B cell (primary cell): ENCODE data around the gene KRT23. TPM values are rescaled to one million over a fixed set of nuclear protein-coding genes. Genes with fewer than 3 reads are reported as not detected.

ENCODE experiments used
- ATAC-seq: fragments of 200-7000 bp; cut with Tn5 transposase; one replicate; pipeline ENCODE4 v1.10.0; 2021; ENCODE audit warnings: low read depth, mild to moderate bottlenecking, moderate number of reproducible peaks, moderate library complexity
- CTCF ChIA-PET: fragments of 350-600 bp; sonication (Branson Sonifier 250); formaldehyde crosslinking; loops from one replicate; lab custom pipeline; 2021; ENCODE audit warnings: antibody characterized with exemption, inconsistent platforms; lab: Charles Lee
- POLR2A ChIA-PET: fragments of 350-600 bp; sonication (Branson Sonifier 250); formaldehyde crosslinking; loops from one replicate; lab custom pipeline; 2021; ENCODE audit warnings: antibody characterized with exemption; lab: Charles Lee
- DNase-seq: peaks from one replicate; pipeline ENCODE4 v3.0.0; 2013
- H2AFZ ChIP-seq: 2 replicates; pipeline ENCODE4 v1.6.1; 2012; ENCODE audit warnings: mild to moderate bottlenecking, low read depth, low read length; ENCODE audit not compliant: insufficient read depth, poor library complexity, severe bottlenecking
- H3K27ac ChIP-seq, 2 donors: 1 replicate in 1 of 2; 2 replicates in 1 of 2; pipeline ENCODE4 v1.5.1; 2012 to 2013; ENCODE audit warnings: low read length in 2 of 2, mild to moderate bottlenecking in 2 of 2, moderate library complexity in 1 of 2
- H3K27me3 ChIP-seq, 4 experiments: fragments of 200-600 bp in 1 of 4; sonication (generic) in 1 of 4; replicated peaks in 1 of 4; 1 replicate in 2 of 4; 2 replicates in 2 of 4; pipeline versions ENCODE4 v1.6.1 to v1.7.0; 2013 to 2016; ENCODE audit warnings: low read length in 3 of 4, mild to moderate bottlenecking in 2 of 4, mixed read lengths in 1 of 4, moderate library complexity in 1 of 4; ENCODE audit not compliant: insufficient read depth in 4 of 4, control insufficient read depth in 3 of 4; ENCODE audit errors: control extremely low read depth in 1 of 4
- H3K36me3 ChIP-seq, 2 experiments: replicated peaks in 1 of 2; 1 replicate in 1 of 2; 2 replicates in 1 of 2; pipeline versions ENCODE4 v1.6.1 to v1.7.1; 2013; ENCODE audit warnings: low read length in 1 of 2; ENCODE audit not compliant: insufficient read depth in 2 of 2, control insufficient read depth in 1 of 2; ENCODE audit errors: control extremely low read depth in 1 of 2, extremely low read depth in 1 of 2
- H3K4me1 ChIP-seq, 2 donors: fragments of 200-600 bp in 1 of 2; sonication (generic) in 1 of 2; 1 replicate in 1 of 2; 2 replicates in 1 of 2; pipeline versions ENCODE4 v1.5.1 to v1.6.1; 2013 to 2017; ENCODE audit warnings: low read length in 2 of 2; ENCODE audit not compliant: control insufficient read depth in 2 of 2, insufficient read depth in 2 of 2
- H3K4me2 ChIP-seq: replicated peaks from 2 replicates; pipeline ENCODE3; 2012; ENCODE audit warnings: mild to moderate bottlenecking, low read depth, low read length; ENCODE audit not compliant: poor library complexity, severe bottlenecking
- H3K4me3 ChIP-seq, 5 experiments: fragments of 200-600 bp in 1 of 5; sonication (generic) in 1 of 5; 1 replicate in 3 of 5; 2 replicates in 2 of 5; pipeline versions ENCODE4 v1.5.1 to v1.7.0; 2011 to 2016; ENCODE audit warnings: low read length in 4 of 5, mild to moderate bottlenecking in 4 of 5, low read depth in 2 of 5, control low read depth in 1 of 5, moderate library complexity in 1 of 5; ENCODE audit not compliant: insufficient read depth in 1 of 5; ENCODE audit errors: control extremely low read depth in 1 of 5, extremely low read depth in 1 of 5
- H3K79me2 ChIP-seq: fragments of 200-600 bp; sonication (generic); one replicate; pipeline ENCODE4 v1.6.0; 2016; ENCODE audit warnings: low read length; ENCODE audit not compliant: control insufficient read depth, insufficient read depth
- H3K9ac ChIP-seq: fragments of 200-600 bp; sonication (generic); 2 replicates; pipeline ENCODE4 v1.6.1; 2017; ENCODE audit warnings: mild to moderate bottlenecking, low read length, moderate library complexity
- H3K9me3 ChIP-seq, 3 donors: one replicate each; pipeline versions ENCODE4 v1.6.1 to v1.7.1; 2013; ENCODE audit warnings: low read length in 2 of 3; ENCODE audit not compliant: control insufficient read depth in 2 of 3, insufficient read depth in 1 of 3; ENCODE audit errors: control extremely low read depth in 1 of 3
- H4K20me1 ChIP-seq: 2 replicates; pipeline ENCODE4 v1.6.0; 2012; ENCODE audit warnings: mild to moderate bottlenecking, low read length; ENCODE audit not compliant: insufficient read depth, control insufficient read depth, poor library complexity, severe bottlenecking
- H3K27ac Mint-ChIP-seq: one replicate; pipeline ENCODE4 v1.8.0; 2021; ENCODE audit warnings: mixed read lengths
- H3K27me3 Mint-ChIP-seq: one replicate; pipeline ENCODE4 v1.8.0; 2021; ENCODE audit warnings: mixed read lengths
- H3K4me1 Mint-ChIP-seq: one replicate; pipeline ENCODE4 v1.8.0; 2021; ENCODE audit warnings: mixed read lengths
- H3K4me3 Mint-ChIP-seq: one replicate; pipeline ENCODE4 v1.8.0; 2021; ENCODE audit warnings: mixed read lengths
- H3K9me3 Mint-ChIP-seq: one replicate; pipeline ENCODE4 v1.8.0; 2022; ENCODE audit warnings: mixed read lengths; ENCODE audit not compliant: insufficient read depth
- EZH2 ChIP-seq: IDR thresholded peaks from 2 replicates; pipeline ENCODE4 v1.6.1; 2012; ENCODE audit warnings: borderline replicate concordance, low read depth, mild to moderate bottlenecking, moderate library complexity, low read length; ENCODE audit not compliant: insufficient read depth, poor library complexity, severe bottlenecking
- WGBS: methylation state at CpG from one replicate; pipeline ENCODE4 v1.1.5; 2013; ENCODE audit warnings: missing lambda C conversion rate; ENCODE audit not compliant: insufficient coverage; 5-methylcytosine and 5-hydroxymethylcytosine counted together
- intact Hi-C: fragments of 100-400 bp; cut with micrococcal nuclease; formaldehyde crosslinking; loops from one replicate; pipeline ENCODE4 v1.10.0; 2022
- polyA plus RNA-seq: library from polyadenylated mRNA; depleted of rRNA; stranded (reverse); fragments of >200 nt; gene quantifications from 2 replicates; pipeline ENCODE4 v1.2.3, GENCODE V29; 2012
- total RNA-seq, 2 donors: library from RNA; stranded (reverse); fragments of 120-200 nt in 1 of 2; gene quantifications; 1 replicate in 1 of 2; 2 replicates in 1 of 2; pipeline versions ENCODE4 v1.2.3 to v1.2.4, GENCODE V29; 2013 to 2022
- TF ChIP-seq, protein P1 (sequence below): fragments of 200-600 bp; IDR thresholded peaks from one replicate; pipeline ENCODE4 v1.8.0; 2022; ENCODE audit warnings: antibody characterized with exemption, mild to moderate bottlenecking

KRT23 gene
- total and polyA plus RNA-seq, 2 donors (not counting 1 experiment from before 2014, with no cell fraction given): 0.06 TPM; not detected in 1

GRCh38 chr17:40873801-40874200 lies 63.6 kb downstream of the KRT23 start:
- no peak for ATAC-seq
- Mint-ChIP-seq H3K4me3 (no peak overlapping the region), H3K9me3 (no peaks in the 10 kb centered on the region), H3K27me3 (peaks cover 33% of the 10 kb centered on the region), H3K4me1 (no peaks in the 10 kb centered on the region), H3K27ac (no peak overlapping the region)
- Histone ChIP-seq H3K9ac (no peak overlapping the region), H3K27me3 (peaks cover 0 to 18% (median 4%) of the 10 kb centered on the region in 4 experiments), H3K4me2 (no peak overlapping the region), H3K27ac (no peak overlapping the region), H2AFZ (no peak overlapping the region), H3K36me3 (no peaks in the 10 kb centered on the region), H3K4me3 (no peak overlapping the region), H3K4me1 (no peaks in the 10 kb centered on the region), H3K9me3 (peaks cover 0 to 1% (median 0%) of the 10 kb centered on the region in 3 donors), H4K20me1 (no peaks in the 10 kb centered on the region), H3K79me2 (no peaks in the 10 kb centered on the region)
- no peak for DNase-seq
- ChIA-PET CTCF (interaction anchor here (0.9 to 1.1 kb wide), 2 partner anchors 255 to 792 kb away, joined by 3 to 6 read pairs; no protein-coding TSS in a partner anchor), POLR2A (no interaction called here)
- WGBS: no CpG with 5 or more reads among the region's 1 CpG
- TF ChIP-seq, protein P1, sequence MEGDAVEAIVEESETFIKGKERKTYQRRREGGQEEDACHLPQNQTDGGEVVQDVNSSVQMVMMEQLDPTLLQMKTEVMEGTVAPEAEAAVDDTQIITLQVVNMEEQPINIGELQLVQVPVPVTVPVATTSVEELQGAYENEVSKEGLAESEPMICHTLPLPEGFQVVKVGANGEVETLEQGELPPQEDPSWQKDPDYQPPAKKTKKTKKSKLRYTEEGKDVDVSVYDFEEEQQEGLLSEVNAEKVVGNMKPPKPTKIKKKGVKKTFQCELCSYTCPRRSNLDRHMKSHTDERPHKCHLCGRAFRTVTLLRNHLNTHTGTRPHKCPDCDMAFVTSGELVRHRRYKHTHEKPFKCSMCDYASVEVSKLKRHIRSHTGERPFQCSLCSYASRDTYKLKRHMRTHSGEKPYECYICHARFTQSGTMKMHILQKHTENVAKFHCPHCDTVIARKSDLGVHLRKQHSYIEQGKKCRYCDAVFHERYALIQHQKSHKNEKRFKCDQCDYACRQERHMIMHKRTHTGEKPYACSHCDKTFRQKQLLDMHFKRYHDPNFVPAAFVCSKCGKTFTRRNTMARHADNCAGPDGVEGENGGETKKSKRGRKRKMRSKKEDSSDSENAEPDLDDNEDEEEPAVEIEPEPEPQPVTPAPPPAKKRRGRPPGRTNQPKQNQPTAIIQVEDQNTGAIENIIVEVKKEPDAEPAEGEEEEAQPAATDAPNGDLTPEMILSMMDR: no peak
- TF ChIP-seq EZH2: no peak
- intact Hi-C loops: no loop called here

GRCh38 chr17:40873255-40873654 lies 64.2 kb downstream of the KRT23 start:
- Histone ChIP-seq H3K4me2 (no peak overlapping the region), H3K4me1 (no peaks in the 10 kb centered on the region), H2AFZ (no peak overlapping the region), H3K27ac (no peak overlapping the region), H3K79me2 (no peaks in the 10 kb centered on the region), H3K27me3 (peaks cover 0 to 18% (median 4%) of the 10 kb centered on the region in 4 experiments), H3K36me3 (no peaks in the 10 kb centered on the region), H3K9ac (no peak overlapping the region), H4K20me1 (no peaks in the 10 kb centered on the region), H3K4me3 (no peak overlapping the region), H3K9me3 (peaks cover 0 to 1% (median 0%) of the 10 kb centered on the region in 3 donors)
- ATAC-seq (no peak), DNase-seq (no peak)
- intact Hi-C loops: no loop called here
- Mint-ChIP-seq H3K4me3 (no peak overlapping the region), H3K9me3 (no peaks in the 10 kb centered on the region), H3K27me3 (peaks cover 33% of the 10 kb centered on the region), H3K4me1 (no peaks in the 10 kb centered on the region), H3K27ac (no peak overlapping the region)
- TF ChIP-seq, protein P1: no peak
- TF ChIP-seq EZH2: no peak
- CTCF ChIA-PET: interaction anchor here (0.9 to 1.1 kb wide), 2 partner anchors 255 to 793 kb away, joined by 3 to 6 read pairs; no protein-coding TSS in a partner anchor
- POLR2A ChIA-PET: no interaction called here

Other genes starting within 250 kb of the KRT23 start
Only the 30 nearest of the 33 such genes appear.
- gene KRT25, start 182.3 kb downstream of the KRT23 start, total RNA-seq: not detected in 2 replicates
- gene KRT25, start 182.3 kb downstream of the KRT23 start, polyA plus RNA-seq: not detected in 2 replicates
- not detected in 2 replicates for gene KRT26, start 165.4 kb downstream of the KRT23 start, total RNA-seq
- gene KRT26, start 165.4 kb downstream of the KRT23 start, polyA plus RNA-seq: not detected in 2 replicates
- not detected in 2 replicates for gene KRT27, start 155.1 kb downstream of the KRT23 start, total RNA-seq
- not detected in 2 replicates for gene KRT27, start 155.1 kb downstream of the KRT23 start, polyA plus RNA-seq
- not detected in 2 replicates for gene KRT28, start 137.7 kb downstream of the KRT23 start, total RNA-seq
- not detected in 2 replicates for gene KRT28, start 137.7 kb downstream of the KRT23 start, polyA plus RNA-seq
- gene KRT10, start 115.0 kb downstream of the KRT23 start, total RNA-seq: 29.0 and 32.9 TPM in 2 replicates
- gene KRT10, start 115.0 kb downstream of the KRT23 start, polyA plus RNA-seq: 12.1 and 14.7 TPM in 2 replicates
- not detected in 2 replicates for gene KRT12, start 70.4 kb downstream of the KRT23 start, total RNA-seq
- not detected in 2 replicates for gene KRT12, start 70.4 kb downstream of the KRT23 start, polyA plus RNA-seq
- not detected in 2 replicates for gene KRT20, start 52.4 kb downstream of the KRT23 start, total RNA-seq
- gene KRT20, start 52.4 kb downstream of the KRT23 start, polyA plus RNA-seq: not detected in 2 replicates
- not detected in 2 replicates for gene KRT39, start 29.3 kb upstream of the KRT23 start, total RNA-seq
- not detected in 2 replicates for gene KRT39, start 29.3 kb upstream of the KRT23 start, polyA plus RNA-seq
- not detected in 2 replicates for gene KRT40, start 46.7 kb upstream of the KRT23 start, total RNA-seq
- gene KRT40, start 46.7 kb upstream of the KRT23 start, polyA plus RNA-seq: not detected in 2 replicates
- gene KRTAP3-3, start 56.5 kb upstream of the KRT23 start, total RNA-seq: not detected in 2 replicates
- not detected in 2 replicates for gene KRTAP3-3, start 56.5 kb upstream of the KRT23 start, polyA plus RNA-seq
- gene KRTAP3-2, start 62.3 kb upstream of the KRT23 start, total RNA-seq: not detected in 2 replicates
- not detected in 2 replicates for gene KRTAP3-2, start 62.3 kb upstream of the KRT23 start, polyA plus RNA-seq
- not detected in 2 replicates for gene KRTAP3-1, start 71.5 kb upstream of the KRT23 start, total RNA-seq
- gene KRTAP3-1, start 71.5 kb upstream of the KRT23 start, polyA plus RNA-seq: not detected in 2 replicates
- not detected in 2 replicates for gene KRTAP1-5, start 89.6 kb upstream of the KRT23 start, total RNA-seq
- not detected in 2 replicates for gene KRTAP1-5, start 89.6 kb upstream of the KRT23 start, polyA plus RNA-seq
- gene KRTAP1-4, start 92.5 kb upstream of the KRT23 start, total RNA-seq: not detected in 2 replicates
- gene KRTAP1-4, start 92.5 kb upstream of the KRT23 start, polyA plus RNA-seq: not detected in 2 replicates
- gene KRTAP1-3, start 97.2 kb upstream of the KRT23 start, total RNA-seq: not detected in 2 replicates
- gene KRTAP1-3, start 97.2 kb upstream of the KRT23 start, polyA plus RNA-seq: not detected in 2 replicates
- gene KRTAP1-1, start 103.8 kb upstream of the KRT23 start, total RNA-seq: not detected in 2 replicates
- not detected in 2 replicates for gene KRTAP1-1, start 103.8 kb upstream of the KRT23 start, polyA plus RNA-seq
- not detected in 2 replicates for gene KRTAP2-1, start 109.7 kb upstream of the KRT23 start, total RNA-seq
- not detected in 2 replicates for gene KRTAP2-1, start 109.7 kb upstream of the KRT23 start, polyA plus RNA-seq
- gene KRTAP2-2, start 117.6 kb upstream of the KRT23 start, total RNA-seq: not detected in 2 replicates
- not detected in 2 replicates for gene KRTAP2-2, start 117.6 kb upstream of the KRT23 start, polyA plus RNA-seq
- gene KRTAP2-3, start 122.5 kb upstream of the KRT23 start, total RNA-seq: not detected in 2 replicates
- not detected in 2 replicates for gene KRTAP2-3, start 122.5 kb upstream of the KRT23 start, polyA plus RNA-seq
- gene KRTAP2-4, start 128.2 kb upstream of the KRT23 start, total RNA-seq: not detected in 2 replicates
- gene KRTAP2-4, start 128.2 kb upstream of the KRT23 start, polyA plus RNA-seq: not detected in 2 replicates
- not detected in 2 replicates for gene KRTAP4-7, start 146.5 kb upstream of the KRT23 start, total RNA-seq
- gene KRTAP4-7, start 146.5 kb upstream of the KRT23 start, polyA plus RNA-seq: not detected in 2 replicates
- gene KRTAP4-8, start 160.5 kb upstream of the KRT23 start, total RNA-seq: not detected in 2 replicates
- gene KRTAP4-8, start 160.5 kb upstream of the KRT23 start, polyA plus RNA-seq: not detected in 2 replicates
- gene KRTAP4-16, start 164.6 kb upstream of the KRT23 start, total RNA-seq: not detected in 2 replicates
- gene KRTAP4-16, start 164.6 kb upstream of the KRT23 start, polyA plus RNA-seq: not detected in 2 replicates
- not detected in 2 replicates for gene KRTAP4-9, start 167.7 kb upstream of the KRT23 start, total RNA-seq
- not detected in 2 replicates for gene KRTAP4-9, start 167.7 kb upstream of the KRT23 start, polyA plus RNA-seq
- gene KRTAP4-11, start 180.7 kb upstream of the KRT23 start, total RNA-seq: not detected in 2 replicates
- not detected in 2 replicates for gene KRTAP4-11, start 180.7 kb upstream of the KRT23 start, polyA plus RNA-seq
- not detected in 2 replicates for gene KRTAP4-12, start 186.5 kb upstream of the KRT23 start, total RNA-seq
- 0.12 TPM in 1 of 2 replicates, not detected in the other for gene KRTAP4-12, start 186.5 kb upstream of the KRT23 start, polyA plus RNA-seq
- gene KRTAP4-6, start 202.9 kb upstream of the KRT23 start, total RNA-seq: not detected in 2 replicates
- gene KRTAP4-6, start 202.9 kb upstream of the KRT23 start, polyA plus RNA-seq: not detected in 2 replicates
- gene KRTAP4-5, start 212.2 kb upstream of the KRT23 start, total RNA-seq: not detected in 2 replicates
- gene KRTAP4-5, start 212.2 kb upstream of the KRT23 start, polyA plus RNA-seq: not detected in 2 replicates
- not detected in 2 replicates for gene KRTAP4-4, start 223.1 kb upstream of the KRT23 start, total RNA-seq
- not detected in 2 replicates for gene KRTAP4-4, start 223.1 kb upstream of the KRT23 start, polyA plus RNA-seq
- gene KRTAP4-3, start 230.6 kb upstream of the KRT23 start, total RNA-seq: not detected in 2 replicates
- gene KRTAP4-3, start 230.6 kb upstream of the KRT23 start, polyA plus RNA-seq: not detected in 2 replicates